HEK293 (cell line): ENCODE measurements around the gene MLN.
A peak's percentile ranks its signal among the peaks of the same experiment; 100 is the strongest.

Source experiments
- CTCF ChIA-PET: fragments of 350-600 bp; formaldehyde crosslinking; extraction: SDS; loops from one replicate; lab custom pipeline; 2021; ENCODE audit warnings: antibody characterized with exemption; lab: Yijun Ruan, JAX
- POLR2A ChIA-PET: fragments of 300-600 bp; formaldehyde crosslinking; extraction: SDS; loops from one replicate; lab custom pipeline; 2020; ENCODE audit warnings: antibody characterized with exemption, inconsistent platforms; lab: Yijun Ruan, JAX
- H3K27ac ChIP-seq: fragments of 200-500 bp; sonication (Bioruptor generic); 2 replicates; pipeline ENCODE4 v1.5.1; 2014; ENCODE audit warnings: low read depth, low read length, control low read depth, inconsistent platforms; ENCODE audit errors: extremely low read depth
- H3K36me3 ChIP-seq, 2 experiments: fragments of 200-500 bp in 1 of 2; sonication (Bioruptor generic) in 1 of 2; 1 replicate in 1 of 2; 2 replicates in 1 of 2; pipeline ENCODE4 v1.5.1; 2014 to 2017; ENCODE audit warnings: inconsistent platforms in 2 of 2, low read length in 2 of 2; ENCODE audit not compliant: control insufficient read depth in 2 of 2, insufficient read depth in 1 of 2
- H3K4me1 ChIP-seq: fragments of 200-500 bp; sonication (Bioruptor generic); 2 replicates; pipeline ENCODE4 v1.5.1; 2014; ENCODE audit warnings: mild to moderate bottlenecking, low read length, inconsistent platforms; ENCODE audit not compliant: control insufficient read depth, insufficient read depth
- H3K4me3 ChIP-seq: 2 replicates; pipeline ENCODE4 v1.5.1; 2011; ENCODE audit warnings: low read depth, mild to moderate bottlenecking, control low read depth, low read length, moderate library complexity
- H3K9me3 ChIP-seq: fragments of 200-500 bp; sonication (Bioruptor generic); 2 replicates; pipeline ENCODE4 v1.5.1; 2014; ENCODE audit warnings: low read depth, low read length, inconsistent platforms; ENCODE audit not compliant: control insufficient read depth, insufficient read depth
- GLIS1 ChIP-seq: fragments of 450-650 bp; formaldehyde crosslinking; IDR thresholded peaks from 2 replicates; pipeline ENCODE4 v1.5.1; 2016; ENCODE audit warnings: missing biosample characterization, missing genetic modification characterization
- KLF16 ChIP-seq: fragments of 450-650 bp; formaldehyde crosslinking; IDR thresholded peaks from 2 replicates; pipeline ENCODE4 v1.5.1; 2017; ENCODE audit warnings: missing biosample characterization, missing genetic modification characterization
- KLF7 ChIP-seq: fragments of 450-650 bp; formaldehyde crosslinking; IDR thresholded peaks from 2 replicates; pipeline ENCODE4 v1.5.1; 2016; ENCODE audit warnings: missing biosample characterization, missing genetic modification characterization, borderline replicate concordance
- KLF8 ChIP-seq: fragments of 450-650 bp; formaldehyde crosslinking; IDR thresholded peaks from 2 replicates; pipeline ENCODE4 v1.5.1; 2016; ENCODE audit warnings: missing biosample characterization, missing genetic modification characterization
- KLF9 ChIP-seq: fragments of 450-650 bp; formaldehyde crosslinking; IDR thresholded peaks from 2 replicates; pipeline ENCODE4 v1.5.1; 2016; ENCODE audit warnings: missing biosample characterization, missing genetic modification characterization, low read depth
- MEIS1 ChIP-seq: sonication (generic); formaldehyde crosslinking; IDR thresholded peaks from 2 replicates; pipeline ENCODE4 v1.8.1; 2022; ENCODE audit warnings: missing genetic modification reagents, mild to moderate bottlenecking, borderline replicate concordance
- ZBTB20 ChIP-seq: fragments of 450-650 bp; formaldehyde crosslinking; IDR thresholded peaks from 2 replicates; pipeline ENCODE4 v1.5.1; 2016; ENCODE audit warnings: missing biosample characterization, missing genetic modification characterization
- ZBTB21 ChIP-seq: fragments of 450-650 bp; formaldehyde crosslinking; IDR thresholded peaks from 2 replicates; pipeline ENCODE4 v1.5.1; 2017; ENCODE audit warnings: missing biosample characterization, missing genetic modification characterization
- ZNF114 ChIP-seq: fragments of 450-650 bp; formaldehyde crosslinking; IDR thresholded peaks from 2 replicates; pipeline ENCODE4 v1.5.0; 2017; ENCODE audit warnings: missing biosample characterization, missing genetic modification characterization
- ZNF138 ChIP-seq: fragments of 450-650 bp; formaldehyde crosslinking; IDR thresholded peaks from 2 replicates; pipeline ENCODE4 v1.5.1; 2016; ENCODE audit warnings: missing biosample characterization, missing genetic modification characterization, borderline replicate concordance
- ZNF214 ChIP-seq: fragments of 450-650 bp; formaldehyde crosslinking; IDR thresholded peaks from 2 replicates; pipeline ENCODE4 v1.5.1; 2017; ENCODE audit warnings: missing biosample characterization, mild to moderate bottlenecking, missing genetic modification characterization, borderline replicate concordance
- ZNF274 ChIP-seq, 2 experiments: fragments of 200-500 bp in 1 of 2; fragments of 450-650 bp in 1 of 2; sonication (Bioruptor generic) in 1 of 2; formaldehyde crosslinking in 1 of 2; IDR thresholded peaks; 2 replicates each; pipeline versions ENCODE4 v1.5.1 to v1.6.1; 2014 to 2016; ENCODE audit warnings: borderline replicate concordance in 1 of 2, inconsistent platforms in 1 of 2, low read length in 1 of 2, missing biosample characterization in 1 of 2, missing genetic modification characterization in 1 of 2
- ZNF354C ChIP-seq: fragments of 450-650 bp; formaldehyde crosslinking; IDR thresholded peaks from 2 replicates; pipeline ENCODE4 v1.5.1; 2016; ENCODE audit warnings: missing biosample characterization, missing genetic modification characterization, low read depth, borderline replicate concordance
- ZNF366 ChIP-seq: fragments of 450-650 bp; formaldehyde crosslinking; conservative IDR thresholded peaks from 2 replicates; pipeline ENCODE4 v1.5.1; 2016; ENCODE audit warnings: missing biosample characterization, missing genetic modification characterization
- ZNF510 ChIP-seq: fragments of 450-650 bp; formaldehyde crosslinking; IDR thresholded peaks from 2 replicates; pipeline ENCODE4 v1.5.1; 2018; ENCODE audit warnings: mild to moderate bottlenecking, missing genetic modification characterization, missing biosample characterization; ENCODE audit not compliant: insufficient replicate concordance
- ZNF558 ChIP-seq: fragments of 450-650 bp; formaldehyde crosslinking; IDR thresholded peaks from 2 replicates; pipeline ENCODE4 v1.5.1; 2016; ENCODE audit warnings: missing biosample characterization, missing genetic modification characterization
- ZNF654 ChIP-seq: fragments of 450-650 bp; formaldehyde crosslinking; IDR thresholded peaks from 2 replicates; pipeline ENCODE4 v1.5.1; 2016; ENCODE audit warnings: low read depth, missing biosample characterization, missing genetic modification characterization
- ZNF658 ChIP-seq: fragments of 450-650 bp; formaldehyde crosslinking; IDR thresholded peaks from 2 replicates; pipeline ENCODE4; 2016; ENCODE audit warnings: missing biosample characterization, missing genetic modification characterization
- ZNF670 ChIP-seq: fragments of 450-650 bp; formaldehyde crosslinking; IDR thresholded peaks from 2 replicates; pipeline ENCODE4 v1.5.1; 2016; ENCODE audit warnings: missing biosample characterization, missing genetic modification characterization, low read depth
- ZNF837 ChIP-seq: fragments of 450-650 bp; formaldehyde crosslinking; IDR thresholded peaks from 2 replicates; pipeline ENCODE4 v1.5.1; 2016; ENCODE audit warnings: missing biosample characterization, missing genetic modification characterization
- ZSCAN23 ChIP-seq: fragments of 450-650 bp; formaldehyde crosslinking; IDR thresholded peaks from 2 replicates; pipeline ENCODE4 v1.5.1; 2016; ENCODE audit warnings: missing biosample characterization, missing genetic modification characterization
- TF ChIP-seq, protein P1 (sequence below): fragments of 450-650 bp; formaldehyde crosslinking; optimal IDR thresholded peaks from 2 replicates; pipeline ENCODE3; 2016; ENCODE audit warnings: missing biosample characterization, mild to moderate bottlenecking, missing genetic modification characterization
- TF ChIP-seq, protein P2 (sequence below): fragments of 450-650 bp; formaldehyde crosslinking; IDR thresholded peaks from 2 replicates; pipeline ENCODE4 v1.5.1; 2016; ENCODE audit warnings: missing biosample characterization, missing genetic modification characterization
- TF ChIP-seq, protein P3 (sequence below): sonication (generic); formaldehyde crosslinking; IDR thresholded peaks from 2 replicates; pipeline ENCODE4 v1.8.1; 2022; ENCODE audit warnings: mild to moderate bottlenecking, moderate library complexity, missing genetic modification reagents
- TF ChIP-seq, protein P4 (sequence below): fragments of 450-650 bp; formaldehyde crosslinking; IDR thresholded peaks from 2 replicates; pipeline ENCODE4 v1.5.1; 2016; ENCODE audit warnings: missing biosample characterization, missing genetic modification characterization

The MLN gene

DNA sequence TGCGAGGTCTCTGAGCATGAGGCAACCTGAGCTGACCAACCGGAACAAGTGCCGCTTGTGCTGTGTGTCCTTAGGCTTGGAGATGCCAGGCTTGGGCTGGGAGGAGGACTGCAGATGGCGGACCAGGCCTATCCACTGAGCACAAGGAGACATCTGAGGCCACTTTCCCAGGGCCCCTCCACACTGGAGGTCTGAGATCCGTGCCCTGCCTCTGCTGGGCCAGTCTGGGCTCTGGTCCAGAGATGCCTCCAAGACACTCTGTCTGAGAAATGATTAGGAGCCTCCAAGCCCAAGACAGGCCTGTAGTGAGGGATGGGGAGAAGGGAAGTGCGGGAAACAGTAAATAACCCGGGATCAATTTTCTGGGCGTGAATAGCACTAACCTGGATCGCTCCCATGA lies 3.0 kb upstream of the MLN start:
- TF ChIP-seq ZNF658 (tag by site-specific recombination) (no peak), ZNF214 (tag by site-specific recombination) (no peak), ZSCAN23 (tag by site-specific recombination) (no peak), KLF8 (no peak), ZNF837 (no peak), ZNF670 (tag by site-specific recombination) (no peak), KLF7 (tag by site-specific recombination) (no peak), KLF16 (no peak), ZNF510 (no peak), ZNF654 (tag by site-specific recombination) (no peak), ZBTB21 (tag by site-specific recombination) (no peak), ZNF558 (tag by site-specific recombination) (no peak), ZBTB20 (no peak), ZNF138 (tag by site-specific recombination) (no peak)
- TF ChIP-seq, protein P1, sequence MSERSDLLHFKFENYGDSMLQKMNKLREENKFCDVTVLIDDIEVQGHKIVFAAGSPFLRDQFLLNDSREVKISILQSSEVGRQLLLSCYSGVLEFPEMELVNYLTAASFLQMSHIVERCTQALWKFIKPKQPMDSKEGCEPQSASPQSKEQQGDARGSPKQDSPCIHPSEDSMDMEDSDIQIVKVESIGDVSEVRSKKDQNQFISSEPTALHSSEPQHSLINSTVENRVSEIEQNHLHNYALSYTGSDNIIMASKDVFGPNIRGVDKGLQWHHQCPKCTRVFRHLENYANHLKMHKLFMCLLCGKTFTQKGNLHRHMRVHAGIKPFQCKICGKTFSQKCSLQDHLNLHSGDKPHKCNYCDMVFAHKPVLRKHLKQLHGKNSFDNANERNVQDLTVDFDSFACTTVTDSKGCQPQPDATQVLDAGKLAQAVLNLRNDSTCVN (tag by site-specific recombination), result no peak
- CTCF ChIA-PET, result interaction anchor here (0.6 to 1.9 kb wide), 4 partner anchors 13 to 63 kb away, joined by 3 to 11 read pairs (median 5); no protein-coding TSS in a partner anchor
- Histone ChIP-seq H3K4me3 (no peak overlapping the region), H3K4me1 (no peaks in the 10 kb centered on the region), H3K9me3 (no peaks in the 10 kb centered on the region), H3K27ac (no peak overlapping the region), H3K36me3 (no peaks in the 10 kb centered on the region)
- POLR2A ChIA-PET, result no interaction called here

DNA sequence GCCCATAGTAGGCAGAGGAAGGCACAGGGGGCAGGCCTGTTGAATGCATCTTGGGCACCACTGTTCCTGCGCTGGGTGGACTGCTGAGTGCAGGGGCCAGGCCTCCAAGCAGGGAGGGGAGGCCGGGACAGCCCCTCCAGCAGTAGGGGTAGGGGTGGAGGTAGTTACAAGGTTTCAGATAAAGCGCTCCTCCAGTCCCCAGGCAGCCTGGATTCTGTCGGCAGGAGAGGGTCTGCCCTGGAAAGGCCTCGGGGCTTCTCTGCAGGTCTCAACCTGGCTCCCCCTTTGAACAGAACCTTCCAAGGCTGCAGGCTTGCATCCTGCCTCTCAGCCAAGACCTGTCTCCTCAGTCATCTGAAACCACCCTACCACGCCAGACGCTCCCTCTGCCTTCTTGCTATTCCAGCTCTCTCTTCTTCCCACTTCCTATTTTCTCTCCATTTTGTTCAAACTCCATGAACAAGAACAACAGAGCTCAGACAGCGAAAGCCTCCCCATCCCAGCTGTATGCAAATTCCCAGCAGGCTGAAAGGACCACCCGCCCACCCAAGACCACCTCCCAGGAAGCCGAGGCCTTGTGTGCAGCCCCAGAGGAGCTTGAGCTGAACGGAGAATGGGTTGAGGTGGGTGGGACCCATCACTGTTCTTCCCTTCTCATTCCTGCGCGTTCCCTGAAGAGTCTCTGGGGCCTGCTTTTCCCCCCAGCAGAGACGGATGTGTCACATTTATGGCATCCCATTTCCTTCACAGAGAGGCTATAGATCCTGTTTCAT lies 1.4 kb downstream of the MLN start:
- ChIA-PET POLR2A (interaction anchor here (1.2 kb wide), 2 partner anchors 11 to 15 kb away, joined by 3 to 5 read pairs; no protein-coding TSS in a partner anchor), CTCF (interaction anchor here (0.6 to 1.3 kb wide), 3 partner anchors 10 to 265 kb away, joined by 3 to 4 read pairs (median 4); no protein-coding TSS in a partner anchor)
- no peaks in the 10 kb centered on the region for H3K9me3 ChIP-seq
- no peaks in the 10 kb centered on the region for H3K4me1 ChIP-seq
- TF ChIP-seq, protein P2, sequence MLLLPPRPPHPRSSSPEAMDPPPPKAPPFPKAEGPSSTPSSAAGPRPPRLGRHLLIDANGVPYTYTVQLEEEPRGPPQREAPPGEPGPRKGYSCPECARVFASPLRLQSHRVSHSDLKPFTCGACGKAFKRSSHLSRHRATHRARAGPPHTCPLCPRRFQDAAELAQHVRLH, result no peak
- TF ChIP-seq GLIS1 (tag by site-specific recombination), result 0 out of 2 replicates have a peak, but pooled peaks have one; percentile 25
- no peak overlapping the region for H3K4me3 ChIP-seq
- no peaks in the 10 kb centered on the region for H3K36me3 ChIP-seq
- H3K27ac ChIP-seq, result no peak overlapping the region

DNA sequence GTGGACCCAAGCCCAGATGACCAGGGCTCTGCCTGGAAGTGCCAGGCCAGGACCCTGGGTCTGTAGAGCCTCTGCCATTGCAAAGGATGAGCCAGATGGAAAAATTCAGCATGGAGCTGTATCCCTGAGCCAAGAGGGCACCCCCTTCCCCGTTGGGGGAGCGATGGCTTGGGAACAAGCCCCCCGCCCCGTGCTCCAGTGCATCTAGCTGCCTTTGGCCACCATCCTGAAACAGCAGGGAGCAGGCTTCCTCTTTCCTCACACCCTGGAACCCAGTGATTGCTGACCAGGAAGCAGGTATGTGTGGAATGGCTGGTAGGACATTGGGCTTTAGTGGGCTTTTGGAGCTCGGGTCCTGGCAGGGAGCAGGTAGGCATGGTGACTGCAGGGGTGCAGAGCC lies 2.2 kb downstream of the MLN start:
- ChIA-PET CTCF (interaction anchor here (0.6 to 1.3 kb wide), 4 partner anchors 10 to 325 kb away, joined by 3 to 4 read pairs (median 4); no protein-coding TSS in a partner anchor), POLR2A (interaction anchor here (1.2 kb wide), 2 partner anchors 10 to 14 kb away, joined by 3 to 5 read pairs; no protein-coding TSS in a partner anchor)
- no peak overlapping the region for H3K27ac ChIP-seq
- H3K36me3 ChIP-seq, result no peaks in the 10 kb centered on the region
- no peaks in the 10 kb centered on the region for H3K4me1 ChIP-seq
- no peaks in the 10 kb centered on the region for H3K9me3 ChIP-seq
- H3K4me3 ChIP-seq, result no peak overlapping the region
- TF ChIP-seq ZNF274 (IDR thresholded peaks at IDR 0.05; ENCODE audit: low read length), result no peak
- TF ChIP-seq ZNF274 (tag by site-specific recombination; IDR thresholded peaks at IDR 0.05; ENCODE audit: borderline replicate concordance), result no peak
- no peak for TF ChIP-seq KLF9 (tag by site-specific recombination)
- TF ChIP-seq, protein P3, sequence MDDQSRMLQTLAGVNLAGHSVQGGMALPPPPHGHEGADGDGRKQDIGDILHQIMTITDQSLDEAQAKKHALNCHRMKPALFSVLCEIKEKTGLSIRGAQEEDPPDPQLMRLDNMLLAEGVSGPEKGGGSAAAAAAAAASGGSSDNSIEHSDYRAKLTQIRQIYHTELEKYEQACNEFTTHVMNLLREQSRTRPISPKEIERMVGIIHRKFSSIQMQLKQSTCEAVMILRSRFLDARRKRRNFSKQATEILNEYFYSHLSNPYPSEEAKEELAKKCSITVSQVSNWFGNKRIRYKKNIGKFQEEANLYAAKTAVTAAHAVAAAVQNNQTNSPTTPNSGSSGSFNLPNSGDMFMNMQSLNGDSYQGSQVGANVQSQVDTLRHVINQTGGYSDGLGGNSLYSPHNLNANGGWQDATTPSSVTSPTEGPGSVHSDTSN (CRISPR knock-in tag), result no peak
- no peak for TF ChIP-seq ZNF366 (tag by site-specific recombination)
- TF ChIP-seq ZNF354C (tag by site-specific recombination), result no peak
- TF ChIP-seq, protein P4, sequence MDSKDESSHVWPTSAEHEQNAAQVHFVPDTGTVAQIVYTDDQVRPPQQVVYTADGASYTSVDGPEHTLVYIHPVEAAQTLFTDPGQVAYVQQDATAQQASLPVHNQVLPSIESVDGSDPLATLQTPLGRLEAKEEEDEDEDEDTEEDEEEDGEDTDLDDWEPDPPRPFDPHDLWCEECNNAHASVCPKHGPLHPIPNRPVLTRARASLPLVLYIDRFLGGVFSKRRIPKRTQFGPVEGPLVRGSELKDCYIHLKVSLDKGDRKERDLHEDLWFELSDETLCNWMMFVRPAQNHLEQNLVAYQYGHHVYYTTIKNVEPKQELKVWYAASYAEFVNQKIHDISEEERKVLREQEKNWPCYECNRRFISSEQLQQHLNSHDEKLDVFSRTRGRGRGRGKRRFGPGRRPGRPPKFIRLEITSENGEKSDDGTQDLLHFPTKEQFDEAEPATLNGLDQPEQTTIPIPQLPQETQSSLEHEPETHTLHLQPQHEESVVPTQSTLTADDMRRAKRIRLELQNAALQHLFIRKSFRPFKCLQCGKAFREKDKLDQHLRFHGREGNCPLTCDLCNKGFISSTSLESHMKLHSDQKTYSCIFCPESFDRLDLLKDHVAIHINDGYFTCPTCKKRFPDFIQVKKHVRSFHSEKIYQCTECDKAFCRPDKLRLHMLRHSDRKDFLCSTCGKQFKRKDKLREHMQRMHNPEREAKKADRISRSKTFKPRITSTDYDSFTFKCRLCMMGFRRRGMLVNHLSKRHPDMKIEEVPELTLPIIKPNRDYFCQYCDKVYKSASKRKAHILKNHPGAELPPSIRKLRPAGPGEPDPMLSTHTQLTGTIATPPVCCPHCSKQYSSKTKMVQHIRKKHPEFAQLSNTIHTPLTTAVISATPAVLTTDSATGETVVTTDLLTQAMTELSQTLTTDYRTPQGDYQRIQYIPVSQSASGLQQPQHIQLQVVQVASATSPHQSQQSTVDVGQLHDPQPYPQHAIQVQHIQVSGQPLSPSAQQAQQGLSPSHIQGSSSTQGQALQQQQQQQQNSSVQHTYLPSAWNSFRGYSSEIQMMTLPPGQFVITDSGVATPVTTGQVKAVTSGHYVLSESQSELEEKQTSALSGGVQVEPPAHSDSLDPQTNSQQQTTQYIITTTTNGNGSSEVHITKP (tag by site-specific recombination), result no peak
- TF ChIP-seq MEIS1 (CRISPR knock-in tag), result no peak
- TF ChIP-seq ZNF114 (tag by site-specific recombination), result no peak
